ENCODE results near the gene PIGL. TPM values are rescaled to one million over a fixed set of nuclear protein-coding genes. Genes with fewer than 3 reads are reported as not detected.

PIGL gene
- total and polyA plus RNA-seq, 4 experiments from 2014 or later: 8.1 to 71.1 (median 44.0) TPM

- Mint-ChIP-seq H3K36me3 (peaks cover 11 to 24% of the 10 kb centered on the region in 2 donors), H3K27ac (peak overlapping the region in 2 of 7 donors; percentile 0 to 38), H3K4me1 (peaks cover 0 to 3% (median under 1%) of the 10 kb centered on the region in 4 donors), H3K4me3 (no peak overlapping the region), H3K9me3 (no peaks in the 10 kb centered on the region), H3K27me3 (no peaks in the 10 kb centered on the region)
- H3K36me3 ChIP-seq (ENCODE audit: insufficient read depth, low read length): no peaks in the 10 kb centered on the region
- ChIA-PET POLR2A (ENCODE audit: partially characterized antibody) (no interaction called here), CTCF (ENCODE audit: partially characterized antibody) (no interaction called here)
- no peaks in the 10 kb centered on the region for H3K9me3 ChIP-seq (ENCODE audit: control insufficient read depth in 1 of 2, low read length in 2 of 2)
- no peaks in the 10 kb centered on the region for H3K4me1 ChIP-seq (ENCODE audit: insufficient read depth, low read length)
- H3K4me3 ChIP-seq (ENCODE audit: low read length in 2 of 2): no peak overlapping the region
- DNase-seq: no peak
- H3K27me3 ChIP-seq (ENCODE audit: insufficient read depth, low read length): no peaks in the 10 kb centered on the region
- intact Hi-C loops (cut with micrococcal nuclease): no loop called here
- H3K27ac ChIP-seq (ENCODE audit: low read depth, low read length): no peak overlapping the region
These were observed 38.5 kb downstream of the PIGL start for GRCh38 chr17:16255481-16255921.

DNA sequence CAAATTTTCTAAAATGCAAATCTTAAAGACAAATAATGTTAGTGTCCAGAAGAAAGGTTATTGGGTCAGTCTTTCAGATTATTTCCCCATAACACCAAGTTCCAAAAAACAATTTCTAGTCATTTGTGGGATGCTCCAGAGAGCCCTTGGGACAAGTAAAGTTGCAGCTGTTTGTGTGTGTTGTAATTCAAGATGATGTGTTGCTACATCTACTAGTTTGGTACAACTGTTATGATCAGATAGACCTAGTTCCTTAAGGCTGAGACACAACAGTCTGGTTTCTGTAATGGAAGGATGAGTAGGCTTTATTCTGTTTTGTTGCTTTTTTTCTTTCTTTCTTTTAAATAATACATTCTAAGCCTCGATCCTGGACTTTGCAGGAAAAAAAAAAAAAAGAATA is 41.9 kb downstream of the PIGL start:
- H3K27me3 Mint-ChIP-seq: no peaks in the 10 kb centered on the region
- ChIA-PET POLR2A (ENCODE audit: partially characterized antibody) (no interaction called here), CTCF (ENCODE audit: partially characterized antibody) (interaction anchor here (1.5 kb wide), 1 partner anchor 105 kb away, joined by 4 read pairs; no protein-coding TSS in a partner anchor)
- no peaks in the 10 kb centered on the region for H3K9me3 Mint-ChIP-seq
- peaks cover 4 to 21% of the 10 kb centered on the region in 2 donors for H3K36me3 Mint-ChIP-seq
- Histone ChIP-seq H3K9me3 (ENCODE audit: control insufficient read depth in 1 of 2, low read length in 2 of 2) (no peaks in the 10 kb centered on the region), H3K36me3 (ENCODE audit: insufficient read depth, low read length) (no peaks in the 10 kb centered on the region), H3K27ac (ENCODE audit: low read depth, low read length) (no peak overlapping the region), H3K27me3 (ENCODE audit: insufficient read depth, low read length) (no peaks in the 10 kb centered on the region), H3K4me1 (ENCODE audit: insufficient read depth, low read length) (no peaks in the 10 kb centered on the region), H3K4me3 (ENCODE audit: low read length in 2 of 2) (no peak overlapping the region)
- H3K27ac Mint-ChIP-seq: no peak overlapping the region
- H3K4me3 Mint-ChIP-seq: no peak overlapping the region
- intact Hi-C loops (cut with micrococcal nuclease): no loop called here
- peaks cover 0 to 2% (median under 1%) of the 10 kb centered on the region in 4 donors for H3K4me1 Mint-ChIP-seq
- DNase-seq: no peak

- Mint-ChIP-seq H3K4me3 (no peak overlapping the region), H3K27ac (peak overlapping the region in 1 of 7 donors; percentile 8), H3K4me1 (peaks cover 1 to 2% (median 2%) of the 10 kb centered on the region in 4 donors), H3K27me3 (no peaks in the 10 kb centered on the region), H3K36me3 (peaks cover 3 to 18% of the 10 kb centered on the region in 2 donors), H3K9me3 (no peaks in the 10 kb centered on the region)
- Histone ChIP-seq H3K4me1 (ENCODE audit: insufficient read depth, low read length) (no peaks in the 10 kb centered on the region), H3K4me3 (ENCODE audit: low read length in 2 of 2) (no peak overlapping the region), H3K36me3 (ENCODE audit: insufficient read depth, low read length) (no peaks in the 10 kb centered on the region), H3K27me3 (ENCODE audit: insufficient read depth, low read length) (no peaks in the 10 kb centered on the region), H3K9me3 (ENCODE audit: control insufficient read depth in 1 of 2, low read length in 2 of 2) (no peaks in the 10 kb centered on the region), H3K27ac (ENCODE audit: low read depth, low read length) (no peak overlapping the region)
- POLR2A ChIA-PET (ENCODE audit: partially characterized antibody): no interaction called here
- DNase-seq: no peak
- CTCF ChIA-PET (ENCODE audit: partially characterized antibody): interaction anchor here (0.8 to 0.9 kb wide), 2 partner anchors 9 to 104 kb away, joined by 3 read pairs; no protein-coding TSS in a partner anchor
- intact Hi-C loops (cut with micrococcal nuclease): no loop called here
These were observed 42.9 kb downstream of the PIGL start for GRCh38 chr17:16259926-16260325.

DNA sequence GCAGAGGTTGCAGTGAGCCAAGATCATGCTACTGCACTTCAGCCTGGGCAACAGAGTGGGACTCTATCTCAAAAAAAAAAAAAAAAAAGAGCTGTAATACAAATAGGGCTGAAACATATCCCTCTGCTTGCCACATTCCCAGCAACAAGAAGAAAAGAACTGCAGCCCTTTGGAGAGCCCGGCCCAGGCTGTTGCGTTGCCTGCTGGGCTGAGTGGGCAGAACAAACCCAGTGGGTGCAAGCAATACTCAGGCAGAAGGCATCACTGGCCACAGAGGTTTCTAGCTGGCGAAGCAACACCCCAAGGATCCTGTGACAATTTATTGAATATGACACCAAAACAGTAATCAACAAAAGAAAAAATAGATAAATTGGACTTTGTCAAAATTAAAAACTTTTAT is 44.0 kb downstream of the PIGL start:
- Histone ChIP-seq H3K27ac (ENCODE audit: low read depth, low read length) (no peak overlapping the region), H3K27me3 (ENCODE audit: insufficient read depth, low read length) (no peaks in the 10 kb centered on the region), H3K4me1 (ENCODE audit: insufficient read depth, low read length) (no peaks in the 10 kb centered on the region), H3K9me3 (ENCODE audit: control insufficient read depth in 1 of 2, low read length in 2 of 2) (no peaks in the 10 kb centered on the region), H3K36me3 (ENCODE audit: insufficient read depth, low read length) (no peaks in the 10 kb centered on the region), H3K4me3 (ENCODE audit: low read length in 2 of 2) (no peak overlapping the region)
- peaks cover 0 to 8% (median 5%) of the 10 kb centered on the region in 4 donors for H3K4me1 Mint-ChIP-seq
- peaks cover 3 to 13% of the 10 kb centered on the region in 2 donors for H3K36me3 Mint-ChIP-seq
- no peaks in the 10 kb centered on the region for H3K9me3 Mint-ChIP-seq
- ChIA-PET POLR2A (ENCODE audit: partially characterized antibody) (interaction anchor here (1.2 kb wide), 1 partner anchor 25 kb away, joined by 5 read pairs; no protein-coding TSS in a partner anchor), CTCF (ENCODE audit: partially characterized antibody) (interaction anchor here (0.9 kb wide), 1 partner anchor 103 kb away, joined by 3 read pairs; no protein-coding TSS in a partner anchor)
- DNase-seq: no peak
- no peaks in the 10 kb centered on the region for H3K27me3 Mint-ChIP-seq
- no peak overlapping the region for H3K4me3 Mint-ChIP-seq
- intact Hi-C loops (cut with micrococcal nuclease): no loop called here
- H3K27ac Mint-ChIP-seq: no peak overlapping the region

DNA sequence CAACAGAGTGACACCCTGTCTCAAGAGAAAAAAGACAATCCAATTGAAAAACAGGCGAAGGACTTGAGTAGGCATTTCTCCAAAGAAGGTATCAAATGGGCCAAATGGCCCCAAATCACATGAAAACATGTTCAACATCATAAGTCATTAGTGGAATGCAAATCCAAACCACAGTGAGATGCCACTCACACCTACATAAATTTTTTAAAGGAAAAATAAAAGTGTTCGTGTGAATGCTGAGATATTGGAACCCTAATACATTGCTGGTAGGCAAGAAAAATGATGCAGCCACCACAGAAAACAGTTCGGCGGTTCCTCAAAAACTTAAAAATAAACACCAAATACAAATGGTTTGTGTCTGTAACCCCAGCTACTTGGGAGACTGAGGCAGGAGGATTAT is 45.2 kb downstream of the PIGL start:
- no peaks in the 10 kb centered on the region for H3K27me3 Mint-ChIP-seq
- Histone ChIP-seq H3K9me3 (ENCODE audit: control insufficient read depth in 1 of 2, low read length in 2 of 2) (no peaks in the 10 kb centered on the region), H3K4me1 (ENCODE audit: insufficient read depth, low read length) (peaks cover 6% of the 10 kb centered on the region), H3K4me3 (ENCODE audit: low read length in 2 of 2) (no peak overlapping the region), H3K27me3 (ENCODE audit: insufficient read depth, low read length) (no peaks in the 10 kb centered on the region), H3K36me3 (ENCODE audit: insufficient read depth, low read length) (no peaks in the 10 kb centered on the region), H3K27ac (ENCODE audit: low read depth, low read length) (no peak overlapping the region)
- CTCF ChIA-PET (ENCODE audit: partially characterized antibody): no interaction called here
- no peak for DNase-seq
- POLR2A ChIA-PET (ENCODE audit: partially characterized antibody): interaction anchor here (1.2 kb wide), 1 partner anchor 24 kb away, joined by 5 read pairs; no protein-coding TSS in a partner anchor
- no peak overlapping the region for H3K27ac Mint-ChIP-seq
- H3K4me3 Mint-ChIP-seq: no peak overlapping the region
- peaks cover 4 to 14% (median 9%) of the 10 kb centered on the region in 4 donors for H3K4me1 Mint-ChIP-seq
- peaks cover 3 to 13% of the 10 kb centered on the region in 2 donors for H3K36me3 Mint-ChIP-seq
- intact Hi-C loops (cut with micrococcal nuclease): no loop called here
- H3K9me3 Mint-ChIP-seq: no peaks in the 10 kb centered on the region

- peak overlapping the region in 6 of 8 donors; percentile 9 to 84 (median 68) for H3K4me3 Mint-ChIP-seq
These were observed 50.2 kb downstream of the PIGL start for GRCh38 chr17:16267174-16267573.

GRCh38 chr17:16269658-16270057 is 52.6 kb downstream of the PIGL start:
- intact Hi-C loops (cut with micrococcal nuclease): loop anchor here (2.0 kb wide), 1 partner anchor 83 kb away; the partner anchor contains the start of gene CENPV
- no peaks in the 10 kb centered on the region for H3K27me3 ChIP-seq (ENCODE audit: insufficient read depth, low read length)
- H3K27ac Mint-ChIP-seq: peak overlapping the region in 4 of 7 donors; percentile 42 to 70 (median 47)
- H3K9me3 Mint-ChIP-seq: no peaks in the 10 kb centered on the region
- DNase-seq: no peak
- H3K4me1 Mint-ChIP-seq: peaks cover 20 to 46% (median 31%) of the 10 kb centered on the region in 4 donors
- no peaks in the 10 kb centered on the region for H3K27me3 Mint-ChIP-seq
- no peak overlapping the region for H3K27ac ChIP-seq (ENCODE audit: low read depth, low read length)
- no peaks in the 10 kb centered on the region for H3K36me3 ChIP-seq (ENCODE audit: insufficient read depth, low read length)
- CTCF ChIA-PET (ENCODE audit: partially characterized antibody): no interaction called here
- no peak overlapping the region for H3K4me3 ChIP-seq (ENCODE audit: low read length in 2 of 2)
- peaks cover 35% of the 10 kb centered on the region for H3K4me1 ChIP-seq (ENCODE audit: insufficient read depth, low read length)
- H3K4me3 Mint-ChIP-seq: peak overlapping the region in 5 of 8 donors; percentile 12 to 40 (median 28)
- H3K9me3 ChIP-seq (ENCODE audit: control insufficient read depth in 1 of 2, low read length in 2 of 2): no peaks in the 10 kb centered on the region
- POLR2A ChIA-PET (ENCODE audit: partially characterized antibody): interaction anchor here (3.2 kb wide), 1 partner anchor 17 kb away, joined by 33 read pairs; no protein-coding TSS in a partner anchor
- H3K36me3 Mint-ChIP-seq: peaks cover 0 to 14% of the 10 kb centered on the region in 2 donors

More at GRCh38 chr17:16267174-16267573, 50.2 kb downstream of the PIGL start:
- Histone ChIP-seq H3K9me3 (ENCODE audit: control insufficient read depth in 1 of 2, low read length in 2 of 2) (no peaks in the 10 kb centered on the region), H3K27me3 (ENCODE audit: insufficient read depth, low read length) (no peaks in the 10 kb centered on the region), H3K4me1 (ENCODE audit: insufficient read depth, low read length) (peaks cover 35% of the 10 kb centered on the region), H3K4me3 (ENCODE audit: low read length in 2 of 2) (no peak overlapping the region), H3K27ac (ENCODE audit: low read depth, low read length) (peak overlapping the region; percentile 46), H3K36me3 (ENCODE audit: insufficient read depth, low read length) (no peaks in the 10 kb centered on the region)
- ChIA-PET CTCF (ENCODE audit: partially characterized antibody) (interaction anchor here (1.2 to 1.5 kb wide), 4 partner anchors 19 to 148 kb away, joined by 3 to 7 read pairs (median 3); partner anchors contain the start of gene TRPV2), POLR2A (ENCODE audit: partially characterized antibody) (interaction anchor here (1.4 to 3.2 kb wide), 4 partner anchors 19 to 152 kb away, joined by 3 to 33 read pairs (median 6); partner anchors contain the start of genes CENPV and UBB)
- Mint-ChIP-seq H3K27ac (peak overlapping the region; percentile 79 to 94 (median 92)), H3K4me1 (peaks cover 17 to 40% (median 26%) of the 10 kb centered on the region in 4 donors), H3K27me3 (no peaks in the 10 kb centered on the region), H3K9me3 (no peaks in the 10 kb centered on the region), H3K36me3 (peaks cover 0 to 4% of the 10 kb centered on the region in 2 donors)
- no peak for DNase-seq
- intact Hi-C loops (cut with micrococcal nuclease): no loop called here

Measured in CD4-positive, alpha-beta memory T cell (primary cell).